VCaP (cell line): Measurements from ENCODE around the gene SKIL.

ENCODE experiments used
- H3K27ac ChIP-seq: fragments of 450-650 bp; 2 replicates; pipeline ENCODE4 v1.5.1; 2017
- TF ChIP-seq, protein P1 (sequence below): fragments of 450-650 bp; conservative IDR thresholded peaks from 2 replicates; pipeline ENCODE4 v1.5.1; 2017; ENCODE audit warnings: mild to moderate bottlenecking, moderate library complexity

The SKIL gene

DNA sequence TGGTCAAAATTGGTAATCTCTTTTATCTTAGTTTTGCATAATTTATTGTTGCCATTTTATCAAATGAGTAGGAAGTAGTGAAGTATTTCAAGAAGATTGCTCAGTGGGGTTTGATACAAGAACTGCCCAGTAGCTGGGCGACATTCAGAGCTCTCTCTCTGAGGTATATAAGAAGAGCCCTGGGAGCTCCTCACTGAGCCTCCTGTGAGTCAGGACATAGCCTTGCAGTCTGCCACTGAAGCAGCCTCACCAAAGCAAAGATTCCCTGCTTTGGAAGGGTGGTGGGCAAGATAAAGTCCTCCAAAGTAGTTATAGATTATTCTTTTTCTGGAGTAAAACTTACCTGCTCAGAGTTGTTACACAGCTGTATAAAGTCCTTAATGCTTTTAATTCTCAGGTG is 26.1 kb downstream of the SKIL start:
- TF ChIP-seq, protein P1, sequence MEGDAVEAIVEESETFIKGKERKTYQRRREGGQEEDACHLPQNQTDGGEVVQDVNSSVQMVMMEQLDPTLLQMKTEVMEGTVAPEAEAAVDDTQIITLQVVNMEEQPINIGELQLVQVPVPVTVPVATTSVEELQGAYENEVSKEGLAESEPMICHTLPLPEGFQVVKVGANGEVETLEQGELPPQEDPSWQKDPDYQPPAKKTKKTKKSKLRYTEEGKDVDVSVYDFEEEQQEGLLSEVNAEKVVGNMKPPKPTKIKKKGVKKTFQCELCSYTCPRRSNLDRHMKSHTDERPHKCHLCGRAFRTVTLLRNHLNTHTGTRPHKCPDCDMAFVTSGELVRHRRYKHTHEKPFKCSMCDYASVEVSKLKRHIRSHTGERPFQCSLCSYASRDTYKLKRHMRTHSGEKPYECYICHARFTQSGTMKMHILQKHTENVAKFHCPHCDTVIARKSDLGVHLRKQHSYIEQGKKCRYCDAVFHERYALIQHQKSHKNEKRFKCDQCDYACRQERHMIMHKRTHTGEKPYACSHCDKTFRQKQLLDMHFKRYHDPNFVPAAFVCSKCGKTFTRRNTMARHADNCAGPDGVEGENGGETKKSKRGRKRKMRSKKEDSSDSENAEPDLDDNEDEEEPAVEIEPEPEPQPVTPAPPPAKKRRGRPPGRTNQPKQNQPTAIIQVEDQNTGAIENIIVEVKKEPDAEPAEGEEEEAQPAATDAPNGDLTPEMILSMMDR = no peak
- no peak overlapping the region for H3K27ac ChIP-seq

DNA sequence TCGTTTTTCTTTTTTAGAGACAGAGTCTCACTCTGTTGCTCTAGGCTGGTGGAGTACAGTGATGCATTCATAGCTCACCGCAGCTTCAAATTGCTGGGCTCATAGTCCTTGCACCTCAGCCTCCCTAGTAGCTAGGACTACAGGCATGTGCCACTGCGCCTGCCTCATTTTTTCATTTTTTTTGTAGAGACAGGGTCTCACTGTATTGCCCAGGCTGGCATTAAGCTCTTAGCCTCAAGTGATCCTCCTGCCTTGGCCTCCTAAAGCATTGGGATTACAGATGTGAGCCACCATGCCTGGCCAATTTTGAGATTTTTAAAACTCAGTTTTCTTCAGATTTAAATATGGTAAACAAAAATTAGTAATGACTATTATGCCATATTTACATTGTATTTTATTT is 29.0 kb downstream of the SKIL start:
- H3K27ac ChIP-seq = no peak overlapping the region
- TF ChIP-seq, protein P1 = no peak

DNA sequence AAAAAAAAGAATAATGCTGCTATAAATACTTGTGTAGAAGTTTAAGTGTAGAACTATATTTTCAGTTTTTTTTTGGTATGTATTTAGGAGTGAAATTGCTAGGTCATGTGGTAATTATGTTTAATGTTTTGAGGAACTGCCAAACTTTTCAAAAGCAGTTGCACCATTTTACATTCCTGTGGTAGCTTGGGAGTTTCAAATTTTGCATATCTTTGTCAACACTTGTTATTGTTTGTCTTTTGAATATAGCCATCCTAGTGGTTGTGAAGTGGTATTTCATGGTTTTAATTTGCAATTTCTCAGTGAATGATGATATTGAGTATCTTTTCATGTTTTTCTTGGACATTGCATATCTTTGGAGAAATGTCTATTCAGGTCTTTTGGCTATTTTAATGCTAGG is 30.4 kb downstream of the SKIL start:
- no peak overlapping the region for H3K27ac ChIP-seq
- TF ChIP-seq, protein P1 = no peak

DNA sequence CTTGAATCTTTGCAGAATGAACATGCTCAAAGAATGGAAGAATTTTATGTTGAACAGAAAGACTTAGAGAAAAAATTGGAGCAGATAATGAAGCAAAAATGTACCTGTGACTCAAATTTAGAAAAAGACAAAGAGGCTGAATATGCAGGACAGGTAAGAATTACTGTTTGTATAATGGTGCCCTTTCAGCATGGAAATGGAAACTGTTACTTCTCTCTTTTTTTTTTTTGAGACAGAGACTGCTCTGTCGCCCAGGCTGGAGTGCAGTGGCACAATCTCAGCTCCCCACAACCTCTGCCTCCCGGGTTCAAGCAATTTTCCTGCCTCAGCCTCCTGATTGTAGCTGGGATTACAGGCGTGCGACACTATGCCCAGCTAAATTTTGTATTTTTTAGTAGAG is 33.6 kb downstream of the SKIL start:
- TF ChIP-seq, protein P1 = no peak
- no peak overlapping the region for H3K27ac ChIP-seq

DNA sequence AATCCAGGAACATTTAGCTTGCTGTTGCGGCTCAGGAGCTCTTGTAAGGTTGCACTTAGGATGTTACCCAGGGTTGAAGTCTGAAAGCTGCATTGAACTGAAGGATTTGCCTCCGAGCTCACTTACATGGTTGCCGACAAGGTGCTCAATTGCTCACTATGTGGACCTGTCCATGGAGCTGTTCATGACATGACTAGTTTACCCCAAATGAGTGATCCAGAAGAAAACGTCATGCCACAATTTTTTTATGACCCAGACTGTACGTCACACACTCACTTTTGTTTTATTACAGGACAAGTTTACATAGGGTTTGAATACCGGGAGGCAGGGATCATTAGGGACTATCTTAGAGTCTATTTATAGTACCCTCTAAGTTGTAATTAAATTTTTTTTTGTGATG is 40.2 kb downstream of the SKIL start:
- TF ChIP-seq, protein P1 = no peak

DNA sequence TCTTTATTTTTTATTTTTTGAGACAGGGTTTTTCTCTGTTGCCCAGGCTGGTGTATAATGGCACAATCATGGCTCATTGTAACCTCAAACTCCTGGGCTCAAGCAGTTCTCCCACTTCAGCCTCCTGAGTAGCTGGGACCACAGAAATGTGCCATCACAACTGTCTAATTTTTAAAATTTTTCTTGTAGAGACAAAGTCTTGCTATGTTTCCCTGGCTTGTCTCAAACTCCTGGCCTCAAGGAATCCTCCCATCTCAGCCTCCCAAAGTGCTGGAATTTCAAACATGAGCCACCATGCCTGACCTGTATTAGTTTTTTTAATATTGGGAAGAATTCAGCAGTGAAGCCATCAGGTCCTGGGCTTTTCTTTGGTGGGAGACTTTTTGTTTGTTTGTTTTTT is 47.6 kb downstream of the SKIL start:
- TF ChIP-seq, protein P1 = no peak
- no peak overlapping the region for H3K27ac ChIP-seq

More for the DNA sequence above, 40.2 kb downstream of the SKIL start:
- no peak overlapping the region for H3K27ac ChIP-seq

DNA sequence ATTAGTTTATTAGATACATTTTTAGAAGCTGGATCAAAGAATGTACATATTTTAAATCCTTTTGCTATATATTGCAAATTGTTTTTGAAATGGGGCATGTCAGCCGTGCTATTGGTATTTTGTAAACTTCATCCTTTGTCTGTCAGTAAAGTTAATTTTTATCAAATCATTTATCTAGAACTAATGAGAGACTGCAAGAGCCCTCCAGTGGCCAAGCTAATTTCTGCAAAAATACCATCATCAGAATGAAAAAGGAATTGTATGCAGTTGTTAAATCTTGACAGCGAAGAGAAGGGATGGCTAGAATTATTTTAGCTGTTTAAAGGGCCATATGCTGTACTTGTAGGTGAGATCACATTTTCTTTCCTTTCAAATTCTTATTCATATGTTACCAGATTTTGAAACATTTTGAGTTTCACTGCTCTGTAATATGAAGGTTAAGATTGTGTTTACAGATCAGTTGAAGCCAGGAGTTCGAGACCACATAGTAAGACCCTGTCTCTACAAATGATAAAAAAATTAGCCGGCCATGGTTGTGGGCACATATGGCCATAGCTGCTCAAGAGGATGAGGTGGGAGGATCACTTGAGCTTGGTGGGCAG is 53.0 kb downstream of the SKIL start:
- no peak overlapping the region for H3K27ac ChIP-seq
- TF ChIP-seq, protein P1 = peak; percentile 84

DNA sequence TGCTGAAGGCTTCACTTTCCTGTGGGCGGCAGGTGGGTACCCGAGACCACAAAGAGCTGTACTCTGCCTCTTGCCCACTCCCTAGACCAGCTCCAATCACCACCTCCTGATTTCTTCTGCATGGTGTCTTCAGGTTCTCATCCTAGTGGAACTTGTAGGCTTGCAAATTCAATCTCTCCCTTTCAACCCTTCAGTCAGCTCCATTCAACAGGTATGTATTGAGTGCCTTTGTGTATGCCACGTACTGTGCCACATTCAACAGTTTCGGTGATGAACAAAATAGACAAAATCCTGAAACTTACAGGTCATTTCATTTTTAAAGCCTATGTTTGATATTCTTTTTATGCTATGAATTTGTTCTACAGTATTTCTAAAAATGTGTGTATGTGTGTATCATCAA is 55.8 kb downstream of the SKIL start:
- no peak overlapping the region for H3K27ac ChIP-seq
- TF ChIP-seq, protein P1 = no peak
